Breast epithelium (tissue), 4 donors: Measurements from ENCODE around the gene ASPDH. TPM values are rescaled to one million over a fixed set of nuclear protein-coding genes. Genes with fewer than 3 reads are reported as not detected.
A peak's percentile ranks its signal among the peaks of the same experiment; 100 is the strongest.

Source experiments
- DNase-seq, 2 donors: peaks; one replicate each; pipeline ENCODE4 v3.0.0-alpha.2; 2019; ENCODE audit warnings: low spot score in 2 of 2
- H3K27ac ChIP-seq, 2 donors: fragments of 200-600 bp; sonication (generic) in 1 of 2; one replicate each; pipeline ENCODE4 v1.5.1; 2016 to 2019; ENCODE audit warnings: mild to moderate bottlenecking in 1 of 2
- H3K27me3 ChIP-seq, 2 donors: fragments of 200-600 bp; sonication (generic) in 1 of 2; one replicate each; pipeline versions ENCODE4 v1.5.1 to v1.6.0; 2017 to 2019; ENCODE audit warnings: control low read depth in 1 of 2, mild to moderate bottlenecking in 1 of 2
- H3K36me3 ChIP-seq: fragments of 200-600 bp; one replicate; pipeline ENCODE4 v1.5.1; 2019
- H3K4me1 ChIP-seq, 2 donors: fragments of 200-600 bp; sonication (generic); one replicate each; pipeline ENCODE4 v1.5.1; 2016 to 2019; ENCODE audit warnings: control low read depth in 1 of 2
- H3K4me3 ChIP-seq, 3 donors: fragments of 200-600 bp; sonication (generic); 1 replicate in 2 of 3; 2 replicates in 1 of 3; pipeline ENCODE4 v1.5.1; 2016 to 2019; ENCODE audit warnings: mild to moderate bottlenecking in 3 of 3, moderate library complexity in 2 of 3
- H3K9me3 ChIP-seq, 2 donors: fragments of 200-600 bp; sonication (generic) in 1 of 2; one replicate each; pipeline ENCODE4 v1.5.1; 2016 to 2019; ENCODE audit warnings: control low read depth in 1 of 2
- CTCF ChIP-seq, 3 donors: fragments of 450-650 bp; IDR thresholded peaks; one replicate each; pipeline ENCODE4 v1.5.1; 2016 to 2017; ENCODE audit warnings: antibody characterized with exemption in 3 of 3, mild to moderate bottlenecking in 3 of 3, moderate library complexity in 3 of 3
- POLR2A ChIP-seq: fragments of 450-650 bp; IDR thresholded peaks from one replicate; pipeline ENCODE4 v1.6.1; 2016; ENCODE audit warnings: antibody characterized with exemption, mild to moderate bottlenecking, moderate library complexity
- POLR2AphosphoS5 ChIP-seq, 3 donors: sonication (generic); formaldehyde crosslinking; IDR thresholded peaks; one replicate each; pipeline ENCODE4 v1.6.1; 2017; ENCODE audit warnings: antibody characterized with exemption in 3 of 3
- intact Hi-C: fragments of 100-400 bp; cut with DNase I; formaldehyde crosslinking; loops from one replicate; pipeline ENCODE4 v1.15.1; 2023; ENCODE audit warnings: low total_unique reads
- total RNA-seq, 3 donors: library from RNA; depleted of rRNA; stranded (reverse); fragments of >200 nt; gene quantifications; one replicate each; pipeline ENCODE4 v1.1.0, GENCODE V29; 2016

The ASPDH gene
- total RNA-seq, 3 donors from 2014 or later = not detected

DNA sequence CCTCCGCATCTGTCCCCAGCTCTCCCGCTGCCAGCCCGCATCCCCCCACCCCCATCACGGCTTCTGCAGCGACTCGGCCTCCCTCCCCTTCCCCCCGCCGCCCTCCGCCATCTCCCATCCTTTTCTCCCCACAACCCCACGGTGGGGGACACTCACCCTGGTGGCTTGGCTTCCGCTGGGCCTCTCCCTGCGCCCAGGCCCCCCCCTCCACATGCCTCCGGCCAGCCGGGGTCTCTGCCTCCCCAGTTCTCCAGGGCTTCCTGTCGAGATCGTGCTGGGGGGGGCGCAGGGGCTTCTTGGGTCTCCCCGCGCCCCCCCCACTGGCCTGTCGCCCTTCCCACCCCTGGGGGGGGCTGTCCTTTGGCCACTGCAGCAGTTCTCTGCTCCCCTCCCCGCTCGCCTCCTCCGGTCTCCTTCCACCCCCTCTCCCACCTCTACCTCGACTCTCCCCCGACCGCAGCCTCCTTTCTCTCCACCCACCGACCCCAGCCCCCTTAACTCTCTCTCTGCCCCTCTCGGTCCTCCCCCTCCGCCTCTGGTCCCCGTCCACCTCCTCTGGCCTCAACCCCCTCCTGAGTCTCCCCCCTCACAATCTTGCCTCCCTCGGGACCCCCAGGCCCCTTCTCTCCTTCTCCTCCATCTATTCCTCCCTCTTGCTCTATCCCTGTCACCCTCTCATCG lies 37.5 kb upstream of the ASPDH start:
- H3K27me3 ChIP-seq = peaks cover 0 to 82% of the 10 kb centered on the region in 2 donors
- no peaks in the 10 kb centered on the region for H3K9me3 ChIP-seq
- H3K4me3 ChIP-seq = peak overlapping the region; percentile 19 to 40 (median 34)
- H3K4me1 ChIP-seq = no peaks in the 10 kb centered on the region
- TF ChIP-seq POLR2AphosphoS5 (IDR thresholded peaks at IDR 0.05) (no peak), CTCF (IDR thresholded peaks at IDR 0.05) (no peak), POLR2A (no peak)
- DNase-seq = no peak
- peak overlapping the region in 1 of 2 donors; percentile 43 for H3K27ac ChIP-seq
- intact Hi-C loops = no loop called here
- no peaks in the 10 kb centered on the region for H3K36me3 ChIP-seq

DNA sequence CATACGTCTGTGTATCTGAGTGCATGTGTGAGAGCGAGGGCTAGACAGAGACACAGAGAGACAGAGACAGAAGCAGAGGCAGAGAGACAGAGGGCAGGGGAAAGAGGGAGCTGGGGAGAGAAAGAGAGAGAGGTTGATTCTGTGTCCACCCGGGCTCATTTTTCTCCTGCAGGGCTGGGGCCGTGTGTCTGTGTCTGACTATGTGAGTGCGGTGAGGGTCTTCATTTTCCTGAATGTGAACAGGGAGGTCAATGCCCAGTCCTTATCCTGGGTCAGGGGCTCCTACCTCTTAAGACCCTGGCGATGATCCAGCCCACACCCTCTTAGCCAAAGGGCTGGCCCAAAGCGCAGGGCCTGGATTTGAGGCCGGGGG lies 36.9 kb upstream of the ASPDH start:
- Histone ChIP-seq H3K9me3 (no peaks in the 10 kb centered on the region), H3K4me3 (peak overlapping the region; percentile 19 to 40 (median 34)), H3K27ac (peak overlapping the region in 1 of 2 donors; percentile 43), H3K27me3 (peaks cover 0 to 76% of the 10 kb centered on the region in 2 donors), H3K4me1 (no peaks in the 10 kb centered on the region), H3K36me3 (no peaks in the 10 kb centered on the region)
- TF ChIP-seq POLR2A (no peak), POLR2AphosphoS5 (IDR thresholded peaks at IDR 0.05) (no peak), CTCF (IDR thresholded peaks at IDR 0.05) (no peak)
- no peak for DNase-seq
- intact Hi-C loops = no loop called here

GRCh38 chr19:50549927-50550593 lies 36.3 kb upstream of the ASPDH start:
- no peak overlapping the region for H3K27ac ChIP-seq
- no peak for TF ChIP-seq POLR2A
- H3K36me3 ChIP-seq = no peaks in the 10 kb centered on the region
- no peak overlapping the region for H3K4me3 ChIP-seq
- intact Hi-C loops = no loop called here
- no peaks in the 10 kb centered on the region for H3K4me1 ChIP-seq
- H3K9me3 ChIP-seq = no peaks in the 10 kb centered on the region
- DNase-seq = no peak
- H3K27me3 ChIP-seq = peaks cover 0 to 74% of the 10 kb centered on the region in 2 donors

DNA sequence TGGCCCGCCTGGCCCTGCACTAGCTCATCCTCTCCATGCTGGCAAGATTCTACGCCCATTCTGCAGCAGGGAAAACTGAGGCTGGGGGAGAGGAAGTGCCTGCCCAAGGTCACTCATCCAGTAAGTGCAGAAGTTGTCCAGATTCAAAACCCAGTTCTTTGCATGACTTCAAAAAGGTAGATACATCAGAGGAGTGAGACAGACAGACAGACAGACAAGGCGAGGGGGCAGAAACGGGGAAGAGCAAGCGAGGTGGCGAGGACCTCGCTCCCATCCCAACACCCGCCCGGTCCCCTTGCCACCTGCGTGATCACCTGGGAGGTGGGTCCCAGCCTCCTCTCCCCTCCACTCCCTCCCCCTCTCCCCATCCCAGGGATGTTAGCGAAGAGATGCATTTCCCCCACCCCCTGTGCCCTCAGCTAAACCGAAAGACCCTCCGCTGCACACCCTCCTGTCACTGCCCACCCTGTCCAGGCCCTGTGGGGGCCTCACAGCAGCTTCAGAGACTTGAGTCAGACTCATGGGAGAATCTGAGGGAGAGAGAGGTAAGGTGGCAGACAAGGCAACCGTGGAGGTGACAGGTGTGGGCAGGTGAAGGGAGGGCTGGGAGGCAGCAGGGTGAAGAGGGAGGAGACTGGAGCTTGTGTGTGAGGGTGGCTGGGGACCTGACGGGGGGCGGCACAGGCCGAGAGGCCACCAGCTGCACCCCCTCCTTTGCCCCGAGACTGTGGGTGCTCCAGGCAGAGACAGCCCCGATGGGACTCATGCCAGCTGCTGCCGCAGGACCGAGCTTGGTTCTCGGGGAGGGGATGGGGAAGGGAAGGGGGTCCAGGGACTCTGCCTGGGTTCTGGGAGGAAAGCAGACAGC lies 35.6 kb upstream of the ASPDH start:
- TF ChIP-seq CTCF (IDR thresholded peaks at IDR 0.05) = no peak
- TF ChIP-seq POLR2A = no peak
- TF ChIP-seq POLR2AphosphoS5 (IDR thresholded peaks at IDR 0.05) = no peak
- H3K4me1 ChIP-seq = no peaks in the 10 kb centered on the region
- no peak for DNase-seq
- H3K36me3 ChIP-seq = no peaks in the 10 kb centered on the region
- no peaks in the 10 kb centered on the region for H3K9me3 ChIP-seq
- intact Hi-C loops = no loop called here
- peaks cover 0 to 66% of the 10 kb centered on the region in 2 donors for H3K27me3 ChIP-seq
- peak overlapping the region in 1 of 2 donors; percentile 32 for H3K27ac ChIP-seq
- H3K4me3 ChIP-seq = no peak overlapping the region

- Histone ChIP-seq H3K36me3 (no peaks in the 10 kb centered on the region), H3K9me3 (no peaks in the 10 kb centered on the region), H3K27me3 (peaks cover 0 to 58% of the 10 kb centered on the region in 2 donors), H3K4me3 (no peak overlapping the region), H3K27ac (no peak overlapping the region), H3K4me1 (no peaks in the 10 kb centered on the region)
- TF ChIP-seq CTCF (IDR thresholded peaks at IDR 0.05) = no peak
- no peak for TF ChIP-seq POLR2AphosphoS5 (IDR thresholded peaks at IDR 0.05)
- no peak for TF ChIP-seq POLR2A
- intact Hi-C loops = no loop called here
- no peak for DNase-seq
Measured at GRCh38 chr19:50548191-50549058, 34.7 kb upstream of the ASPDH start.
